ES-I3 (cell line): ENCODE data around the gene ARHGAP11A.

Source experiments
- H3K36me3 ChIP-seq: 2 replicates; pipeline ENCODE4 v1.6.1; 2013; ENCODE audit warnings: mild to moderate bottlenecking, low read length, control low read depth, moderate library complexity; ENCODE audit not compliant: insufficient read depth
- H3K4me1 ChIP-seq: 2 replicates; pipeline ENCODE4 v1.6.1; 2013; ENCODE audit warnings: mild to moderate bottlenecking, control low read depth, low read length; ENCODE audit not compliant: insufficient read depth
- H3K9ac ChIP-seq: 2 replicates; pipeline ENCODE4 v1.6.1; 2013; ENCODE audit warnings: low read depth, mild to moderate bottlenecking, low read length, moderate library complexity
- H3K9me3 ChIP-seq: 2 replicates; pipeline ENCODE4 v1.6.1; 2013; ENCODE audit warnings: mild to moderate bottlenecking, low read length, moderate library complexity; ENCODE audit not compliant: control insufficient read depth, insufficient read depth

The ARHGAP11A gene

GRCh38 chr15:32688151-32688639, 72.9 kb downstream of the ARHGAP11A start:
- H3K9ac ChIP-seq, result no peak overlapping the region
- no peaks in the 10 kb centered on the region for H3K9me3 ChIP-seq
- peaks cover 2% of the 10 kb centered on the region for H3K36me3 ChIP-seq
- no peaks in the 10 kb centered on the region; the same call in none of the 2 replicates for H3K4me1 ChIP-seq
